Neural progenitor cell (in vitro differentiated cells): Measurements from ENCODE around the gene PSMD11. TPM values are rescaled to one million over a fixed set of nuclear protein-coding genes. Genes with fewer than 3 reads are reported as not detected.

Experiments
- DNase-seq: peaks from one replicate; pipeline ENCODE4 v3.0.0-alpha.2; 2016; ENCODE audit warnings: low spot score
- H2AFZ ChIP-seq: fragments of 200-600 bp; sonication (generic); replicated peaks from 2 replicates; pipeline ENCODE4 v1.6.1; 2016; ENCODE audit warnings: antibody characterized with exemption
- H3F3A ChIP-seq: fragments of 200-600 bp; sonication (generic); 2 replicates; pipeline ENCODE4 v1.6.1; 2016; ENCODE audit warnings: antibody characterized with exemption, low read depth
- H3K27ac ChIP-seq: fragments of 200-600 bp; sonication (generic); 2 replicates; pipeline ENCODE4 v1.5.1; 2016; ENCODE audit warnings: mild to moderate bottlenecking
- H3K27me3 ChIP-seq: fragments of 200-600 bp; sonication (generic); 2 replicates; pipeline ENCODE4 v1.6.1; 2016; ENCODE audit warnings: mild to moderate bottlenecking, moderate library complexity
- H3K36me3 ChIP-seq: fragments of 200-600 bp; sonication (generic); 2 replicates; pipeline ENCODE4 v1.5.1; 2016
- H3K4me1 ChIP-seq: fragments of 200-600 bp; sonication (generic); 2 replicates; pipeline ENCODE4 v1.6.1; 2016; ENCODE audit warnings: mixed run types
- H3K4me2 ChIP-seq: fragments of 200-600 bp; sonication (generic); 2 replicates; pipeline ENCODE4 v1.6.1; 2016
- H3K4me3 ChIP-seq: fragments of 200-600 bp; sonication (generic); 2 replicates; pipeline ENCODE4 v1.5.1; 2016
- H3K79me2 ChIP-seq: fragments of 200-600 bp; sonication (generic); 2 replicates; pipeline ENCODE4 v1.6.1; 2016; ENCODE audit warnings: low read depth
- H3K9ac ChIP-seq: fragments of 200-600 bp; sonication (generic); 2 replicates; pipeline ENCODE4 v1.6.1; 2016
- H3K9me3 ChIP-seq: fragments of 200-600 bp; sonication (generic); 2 replicates; pipeline ENCODE4 v1.5.1; 2016; ENCODE audit warnings: low read depth
- H4K20me1 ChIP-seq: fragments of 200-600 bp; sonication (generic); 2 replicates; pipeline ENCODE4 v1.6.1; 2016; ENCODE audit warnings: low read depth
- H3K27ac Mint-ChIP-seq: 3 replicates; pipeline ENCODE4 v1.8.0; 2021; ENCODE audit warnings: mixed read lengths
- H3K27me3 Mint-ChIP-seq: 2 replicates; pipeline ENCODE4 v1.8.0; 2022; ENCODE audit warnings: low read depth, mild to moderate bottlenecking, inconsistent platforms, moderate library complexity, mixed read lengths; ENCODE audit not compliant: insufficient read depth
- H3K36me3 Mint-ChIP-seq: 3 replicates; pipeline ENCODE4 v1.8.0; 2021; ENCODE audit warnings: mixed read lengths
- H3K4me1 Mint-ChIP-seq: 3 replicates; pipeline ENCODE4 v1.8.0; 2021; ENCODE audit warnings: mixed read lengths
- H3K4me3 Mint-ChIP-seq: 3 replicates; pipeline ENCODE4 v1.8.0; 2021; ENCODE audit warnings: mild to moderate bottlenecking, moderate library complexity, mixed read lengths
- H3K9me3 Mint-ChIP-seq: 3 replicates; pipeline ENCODE4 v1.8.0; 2020; ENCODE audit warnings: mixed read lengths
- EZH2 ChIP-seq: fragments of 200-600 bp; sonication (generic); IDR thresholded peaks from 2 replicates; pipeline ENCODE4 v1.6.1; 2017; ENCODE audit warnings: antibody characterized with exemption, mild to moderate bottlenecking, moderate library complexity
- EZH2phosphoT487 ChIP-seq: fragments of 200-600 bp; sonication (generic); IDR thresholded peaks from 2 replicates; pipeline ENCODE4 v1.6.1; 2017; ENCODE audit warnings: antibody characterized with exemption
- total RNA-seq: library from RNA; depleted of rRNA; stranded (reverse); fragments of >200 nt; gene quantifications from 2 replicates; pipeline ENCODE4 v1.2.3, GENCODE V29; 2015; ENCODE audit warnings: low replicate concordance
- TF ChIP-seq, protein P1 (sequence below): fragments of 200-600 bp; sonication (generic); IDR thresholded peaks from 2 replicates; pipeline ENCODE4 v1.5.1; 2017; ENCODE audit warnings: antibody characterized with exemption, mild to moderate bottlenecking

The PSMD11 gene
- total RNA-seq, 1 donor from 2014 or later, result 101 TPM

DNA sequence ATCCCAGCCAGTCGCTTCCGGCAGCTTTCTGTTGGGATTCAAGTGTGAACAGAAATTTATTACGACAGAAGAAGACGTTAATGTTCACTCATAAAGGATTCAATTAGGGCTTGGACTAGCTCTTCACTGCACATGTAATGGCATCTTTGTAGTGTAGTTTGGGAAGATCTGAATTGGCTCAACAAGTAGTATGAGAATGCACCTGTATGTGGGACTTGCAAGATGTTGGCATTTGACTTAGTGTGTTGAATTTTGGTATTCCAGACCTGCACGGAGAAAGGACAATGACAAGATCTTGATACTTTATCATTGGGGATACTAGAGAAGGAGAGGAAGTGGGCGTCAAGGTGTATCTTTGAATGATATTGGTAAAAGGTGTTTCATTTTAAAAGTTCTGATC is 1.2 kb downstream of the PSMD11 start:
- Histone ChIP-seq H2AFZ (no peak overlapping the region), H3K27ac (no peak overlapping the region)
- H3K27ac Mint-ChIP-seq, result no peak overlapping the region

DNA sequence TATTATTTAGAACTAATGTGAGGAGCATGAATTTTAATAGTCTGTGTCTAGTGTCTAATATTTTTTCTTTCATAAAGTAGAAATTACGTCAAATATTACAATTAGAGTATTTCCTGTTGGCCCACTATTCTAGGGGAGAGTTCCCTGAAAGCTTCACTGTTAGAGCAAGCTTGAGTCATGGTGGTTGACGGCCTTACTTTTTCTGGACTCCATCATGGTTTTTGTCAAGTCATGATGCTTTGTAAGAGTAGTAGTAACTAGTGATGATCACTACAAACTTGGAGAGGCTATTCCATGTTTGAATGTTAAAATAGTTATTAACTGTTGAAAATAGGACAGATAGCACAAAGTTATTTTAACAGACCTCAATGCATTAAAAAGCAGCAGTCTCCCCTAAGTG is 1.7 kb downstream of the PSMD11 start:
- Mint-ChIP-seq H3K36me3 (peaks cover 17% of the 10 kb centered on the region), H3K27ac (no peak overlapping the region), H3K4me1 (peaks cover 22% of the 10 kb centered on the region), H3K27me3 (peaks cover 4% of the 10 kb centered on the region), H3K4me3 (peak overlapping the region; percentile 95), H3K9me3 (peaks cover 8% of the 10 kb centered on the region)
- Histone ChIP-seq H3K4me2 (peak overlapping the region; percentile 88), H3K36me3 (peaks cover 17% of the 10 kb centered on the region), H3K9ac (peak overlapping the region; percentile 97), H3K4me1 (peaks cover 7% of the 10 kb centered on the region), H2AFZ (no peak overlapping the region), H3K27me3 (peaks cover 12% of the 10 kb centered on the region), H4K20me1 (peaks cover 25% of the 10 kb centered on the region), H3K79me2 (peaks cover 64% of the 10 kb centered on the region), H3K4me3 (peak overlapping the region; percentile 94), H3F3A (no peaks in the 10 kb centered on the region), H3K27ac (no peak overlapping the region), H3K9me3 (no peaks in the 10 kb centered on the region)
- no peak for DNase-seq
- TF ChIP-seq EZH2phosphoT487, result no peak
- TF ChIP-seq EZH2, result no peak
- TF ChIP-seq, protein P1, sequence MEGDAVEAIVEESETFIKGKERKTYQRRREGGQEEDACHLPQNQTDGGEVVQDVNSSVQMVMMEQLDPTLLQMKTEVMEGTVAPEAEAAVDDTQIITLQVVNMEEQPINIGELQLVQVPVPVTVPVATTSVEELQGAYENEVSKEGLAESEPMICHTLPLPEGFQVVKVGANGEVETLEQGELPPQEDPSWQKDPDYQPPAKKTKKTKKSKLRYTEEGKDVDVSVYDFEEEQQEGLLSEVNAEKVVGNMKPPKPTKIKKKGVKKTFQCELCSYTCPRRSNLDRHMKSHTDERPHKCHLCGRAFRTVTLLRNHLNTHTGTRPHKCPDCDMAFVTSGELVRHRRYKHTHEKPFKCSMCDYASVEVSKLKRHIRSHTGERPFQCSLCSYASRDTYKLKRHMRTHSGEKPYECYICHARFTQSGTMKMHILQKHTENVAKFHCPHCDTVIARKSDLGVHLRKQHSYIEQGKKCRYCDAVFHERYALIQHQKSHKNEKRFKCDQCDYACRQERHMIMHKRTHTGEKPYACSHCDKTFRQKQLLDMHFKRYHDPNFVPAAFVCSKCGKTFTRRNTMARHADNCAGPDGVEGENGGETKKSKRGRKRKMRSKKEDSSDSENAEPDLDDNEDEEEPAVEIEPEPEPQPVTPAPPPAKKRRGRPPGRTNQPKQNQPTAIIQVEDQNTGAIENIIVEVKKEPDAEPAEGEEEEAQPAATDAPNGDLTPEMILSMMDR, result no peak

More for the DNA sequence above, 1.2 kb downstream of the PSMD11 start:
- H3K9me3 ChIP-seq, result no peaks in the 10 kb centered on the region
- peaks cover 7% of the 10 kb centered on the region for H3K4me1 ChIP-seq
- peaks cover 17% of the 10 kb centered on the region for H3K36me3 ChIP-seq
- Mint-ChIP-seq H3K4me3 (peak overlapping the region; percentile 95), H3K4me1 (peaks cover 22% of the 10 kb centered on the region), H3K27me3 (peaks cover 4% of the 10 kb centered on the region), H3K9me3 (peaks cover 8% of the 10 kb centered on the region), H3K36me3 (peaks cover 17% of the 10 kb centered on the region)
- H4K20me1 ChIP-seq, result peaks cover 25% of the 10 kb centered on the region
- H3K4me2 ChIP-seq, result peak overlapping the region; percentile 88
- H3K79me2 ChIP-seq, result peaks cover 59% of the 10 kb centered on the region
- H3F3A ChIP-seq, result no peaks in the 10 kb centered on the region
- DNase-seq, result no peak
- TF ChIP-seq EZH2phosphoT487, result no peak
- no peak for TF ChIP-seq EZH2
- TF ChIP-seq, protein P1, result no peak
- peak overlapping the region; percentile 94 for H3K4me3 ChIP-seq
- peak overlapping the region; percentile 97 for H3K9ac ChIP-seq
- H3K27me3 ChIP-seq, result peaks cover 12% of the 10 kb centered on the region

DNA sequence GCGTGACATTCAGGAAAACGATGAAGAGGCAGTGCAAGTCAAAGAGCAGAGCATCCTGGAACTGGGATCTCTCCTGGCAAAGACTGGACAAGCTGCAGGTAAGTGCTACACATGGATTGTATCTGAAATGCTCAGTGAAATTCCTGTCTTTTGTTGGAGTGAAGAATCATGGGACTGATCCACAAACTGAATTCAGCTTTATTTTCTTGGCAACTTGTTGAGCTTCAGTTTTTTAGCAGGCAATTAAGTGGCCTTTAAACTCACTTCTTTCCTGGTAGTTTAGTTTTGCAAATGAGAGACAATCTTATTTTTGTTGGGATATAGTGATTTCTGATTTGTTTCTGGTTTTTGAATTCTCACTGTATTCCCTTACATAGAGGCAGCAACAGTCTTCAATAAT is 2.6 kb downstream of the PSMD11 start:
- TF ChIP-seq EZH2 (no peak), EZH2phosphoT487 (no peak)
- TF ChIP-seq, protein P1, result no peak
- H3K4me1 Mint-ChIP-seq, result peaks cover 22% of the 10 kb centered on the region
- Histone ChIP-seq H3K4me2 (no peak overlapping the region), H3K9ac (no peak overlapping the region), H4K20me1 (peaks cover 25% of the 10 kb centered on the region), H3K79me2 (peaks cover 72% of the 10 kb centered on the region), H3K9me3 (no peaks in the 10 kb centered on the region), H3K27ac (no peak overlapping the region), H3K36me3 (peaks cover 17% of the 10 kb centered on the region), H2AFZ (no peak overlapping the region), H3K27me3 (peaks cover 12% of the 10 kb centered on the region), H3K4me1 (peaks cover 7% of the 10 kb centered on the region), H3F3A (no peaks in the 10 kb centered on the region), H3K4me3 (peak overlapping the region; percentile 94)
- peaks cover 4% of the 10 kb centered on the region for H3K27me3 Mint-ChIP-seq
- peaks cover 21% of the 10 kb centered on the region for H3K36me3 Mint-ChIP-seq
- DNase-seq, result no peak
- H3K27ac Mint-ChIP-seq, result no peak overlapping the region
- H3K9me3 Mint-ChIP-seq, result peaks cover 8% of the 10 kb centered on the region
- H3K4me3 Mint-ChIP-seq, result peak overlapping the region; percentile 52
